WTC11 (cell line): Measurements from ENCODE around the gene GUCA2B.

Experiments used
- ARID4B ChIP-seq: sonication (generic); formaldehyde crosslinking; IDR thresholded peaks from 2 replicates; pipeline ENCODE4 v1.8.0; 2023; ENCODE audit warnings: missing genetic modification reagents, mild to moderate bottlenecking, borderline replicate concordance
- ATF6 ChIP-seq: sonication (generic); formaldehyde crosslinking; IDR thresholded peaks from 2 replicates; pipeline ENCODE4 v1.8.1; 2023; ENCODE audit warnings: mild to moderate bottlenecking, missing genetic modification reagents
- CREB1 ChIP-seq: sonication (generic); formaldehyde crosslinking; IDR thresholded peaks from 2 replicates; pipeline ENCODE4 v1.8.0; 2023; ENCODE audit warnings: mild to moderate bottlenecking, missing genetic modification reagents
- JUN ChIP-seq: sonication (generic); formaldehyde crosslinking; IDR thresholded peaks from 2 replicates; pipeline ENCODE4 v1.8.0; 2023; ENCODE audit warnings: mild to moderate bottlenecking, missing genetic modification reagents
- NR2C2 ChIP-seq: sonication (generic); formaldehyde crosslinking; IDR thresholded peaks from 2 replicates; pipeline ENCODE4 v1.8.0; 2022; ENCODE audit warnings: mild to moderate bottlenecking, missing genetic modification reagents
- NR3C1 ChIP-seq: sonication (generic); formaldehyde crosslinking; conservative IDR thresholded peaks from 2 replicates; pipeline ENCODE4 v1.8.1; 2023; ENCODE audit warnings: low read depth, mild to moderate bottlenecking, missing genetic modification reagents
- PRRX2 ChIP-seq: fragments of 250-450 bp; sonication (Bioruptor Pico); IDR thresholded peaks from 2 replicates; pipeline ENCODE4 v1.8.0; 2021; ENCODE audit warnings: mild to moderate bottlenecking
- TF ChIP-seq, protein P1 (sequence below): fragments of 200-600 bp; IDR thresholded peaks from 2 replicates; pipeline ENCODE4 v1.8.0; 2022; ENCODE audit warnings: antibody characterized with exemption
- TF ChIP-seq, protein P2 (sequence below): fragments of 250-450 bp; sonication (Bioruptor Pico); conservative IDR thresholded peaks from 2 replicates; pipeline ENCODE4 v1.9.0; 2021; ENCODE audit warnings: mild to moderate bottlenecking
- TF ChIP-seq, protein P3 (sequence below): sonication (generic); formaldehyde crosslinking; IDR thresholded peaks from 2 replicates; pipeline ENCODE4 v1.8.0; 2022; ENCODE audit warnings: missing genetic modification reagents
- TF ChIP-seq, protein P4 (sequence below): sonication (generic); formaldehyde crosslinking; conservative IDR thresholded peaks from 2 replicates; pipeline ENCODE4 v1.8.1; 2023; ENCODE audit warnings: mild to moderate bottlenecking, low read depth, missing genetic modification reagents, moderate library complexity

DNA sequence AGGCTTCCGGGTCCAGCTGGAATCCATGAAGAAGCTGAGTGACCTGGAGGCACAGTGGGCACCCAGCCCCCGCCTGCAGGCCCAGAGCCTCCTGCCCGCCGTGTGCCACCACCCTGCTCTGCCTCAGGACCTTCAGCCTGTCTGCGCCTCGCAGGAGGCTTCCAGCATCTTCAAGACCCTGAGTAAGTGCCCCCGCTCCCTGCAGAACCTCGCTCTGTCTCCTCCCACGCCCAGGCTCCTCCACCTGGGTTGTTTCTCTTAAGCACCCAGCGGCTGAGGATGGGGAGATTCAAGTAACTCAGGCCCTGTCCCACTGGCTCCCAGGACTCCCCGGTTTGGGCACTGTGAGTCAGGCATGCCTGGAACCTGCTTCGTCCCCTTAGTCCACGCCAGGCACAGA lies 1.5 kb downstream of the GUCA2B start:
- TF ChIP-seq, protein P1, sequence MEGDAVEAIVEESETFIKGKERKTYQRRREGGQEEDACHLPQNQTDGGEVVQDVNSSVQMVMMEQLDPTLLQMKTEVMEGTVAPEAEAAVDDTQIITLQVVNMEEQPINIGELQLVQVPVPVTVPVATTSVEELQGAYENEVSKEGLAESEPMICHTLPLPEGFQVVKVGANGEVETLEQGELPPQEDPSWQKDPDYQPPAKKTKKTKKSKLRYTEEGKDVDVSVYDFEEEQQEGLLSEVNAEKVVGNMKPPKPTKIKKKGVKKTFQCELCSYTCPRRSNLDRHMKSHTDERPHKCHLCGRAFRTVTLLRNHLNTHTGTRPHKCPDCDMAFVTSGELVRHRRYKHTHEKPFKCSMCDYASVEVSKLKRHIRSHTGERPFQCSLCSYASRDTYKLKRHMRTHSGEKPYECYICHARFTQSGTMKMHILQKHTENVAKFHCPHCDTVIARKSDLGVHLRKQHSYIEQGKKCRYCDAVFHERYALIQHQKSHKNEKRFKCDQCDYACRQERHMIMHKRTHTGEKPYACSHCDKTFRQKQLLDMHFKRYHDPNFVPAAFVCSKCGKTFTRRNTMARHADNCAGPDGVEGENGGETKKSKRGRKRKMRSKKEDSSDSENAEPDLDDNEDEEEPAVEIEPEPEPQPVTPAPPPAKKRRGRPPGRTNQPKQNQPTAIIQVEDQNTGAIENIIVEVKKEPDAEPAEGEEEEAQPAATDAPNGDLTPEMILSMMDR = no peak
- no peak for TF ChIP-seq ATF6 (CRISPR knock-in tag)
- TF ChIP-seq, protein P2, sequence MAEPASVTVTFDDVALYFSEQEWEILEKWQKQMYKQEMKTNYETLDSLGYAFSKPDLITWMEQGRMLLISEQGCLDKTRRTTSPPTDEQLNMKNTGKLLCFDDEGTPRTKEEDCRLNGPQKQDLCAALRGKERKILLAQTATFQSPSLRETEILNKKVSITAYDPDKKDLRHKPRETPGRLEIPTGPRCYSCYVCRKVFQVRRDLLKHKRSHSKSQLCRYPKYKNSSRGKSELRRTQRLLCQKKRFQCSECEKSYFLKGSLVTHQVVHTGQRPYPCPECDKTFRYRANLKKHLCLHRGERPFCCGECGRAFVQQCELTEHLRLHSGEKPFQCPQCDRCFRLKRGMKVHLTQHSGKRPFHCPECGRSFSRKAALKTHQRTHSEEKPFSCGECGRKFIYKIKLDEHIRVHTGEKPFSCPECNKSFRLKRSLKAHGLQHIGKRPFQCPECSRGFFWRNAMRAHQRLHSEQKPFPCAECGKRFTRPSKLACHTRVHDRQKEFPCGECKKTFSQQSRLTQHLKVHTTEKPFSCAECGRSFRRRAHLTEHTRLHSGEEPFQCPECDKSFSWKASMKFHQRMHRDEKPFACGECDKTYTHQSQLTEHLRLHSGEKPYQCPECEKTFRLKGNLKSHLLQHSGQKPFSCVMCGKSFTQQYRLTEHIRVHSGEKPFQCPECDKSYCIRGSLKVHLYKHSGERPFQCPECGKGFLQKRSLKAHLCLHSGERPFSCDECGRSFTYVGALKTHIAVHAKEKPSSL (CRISPR knock-in tag) = no peak
- TF ChIP-seq NR3C1 (CRISPR knock-in tag) = no peak
- no peak for TF ChIP-seq ARID4B
- no peak for TF ChIP-seq JUN
- TF ChIP-seq, protein P3, sequence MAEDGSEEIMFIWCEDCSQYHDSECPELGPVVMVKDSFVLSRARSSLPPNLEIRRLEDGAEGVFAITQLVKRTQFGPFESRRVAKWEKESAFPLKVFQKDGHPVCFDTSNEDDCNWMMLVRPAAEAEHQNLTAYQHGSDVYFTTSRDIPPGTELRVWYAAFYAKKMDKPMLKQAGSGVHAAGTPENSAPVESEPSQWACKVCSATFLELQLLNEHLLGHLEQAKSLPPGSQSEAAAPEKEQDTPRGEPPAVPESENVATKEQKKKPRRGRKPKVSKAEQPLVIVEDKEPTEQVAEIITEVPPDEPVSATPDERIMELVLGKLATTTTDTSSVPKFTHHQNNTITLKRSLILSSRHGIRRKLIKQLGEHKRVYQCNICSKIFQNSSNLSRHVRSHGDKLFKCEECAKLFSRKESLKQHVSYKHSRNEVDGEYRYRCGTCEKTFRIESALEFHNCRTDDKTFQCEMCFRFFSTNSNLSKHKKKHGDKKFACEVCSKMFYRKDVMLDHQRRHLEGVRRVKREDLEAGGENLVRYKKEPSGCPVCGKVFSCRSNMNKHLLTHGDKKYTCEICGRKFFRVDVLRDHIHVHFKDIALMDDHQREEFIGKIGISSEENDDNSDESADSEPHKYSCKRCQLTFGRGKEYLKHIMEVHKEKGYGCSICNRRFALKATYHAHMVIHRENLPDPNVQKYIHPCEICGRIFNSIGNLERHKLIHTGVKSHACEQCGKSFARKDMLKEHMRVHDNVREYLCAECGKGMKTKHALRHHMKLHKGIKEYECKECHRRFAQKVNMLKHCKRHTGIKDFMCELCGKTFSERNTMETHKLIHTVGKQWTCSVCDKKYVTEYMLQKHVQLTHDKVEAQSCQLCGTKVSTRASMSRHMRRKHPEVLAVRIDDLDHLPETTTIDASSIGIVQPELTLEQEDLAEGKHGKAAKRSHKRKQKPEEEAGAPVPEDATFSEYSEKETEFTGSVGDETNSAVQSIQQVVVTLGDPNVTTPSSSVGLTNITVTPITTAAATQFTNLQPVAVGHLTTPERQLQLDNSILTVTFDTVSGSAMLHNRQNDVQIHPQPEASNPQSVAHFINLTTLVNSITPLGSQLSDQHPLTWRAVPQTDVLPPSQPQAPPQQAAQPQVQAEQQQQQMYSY (CRISPR knock-in tag) = no peak
- TF ChIP-seq, protein P4, sequence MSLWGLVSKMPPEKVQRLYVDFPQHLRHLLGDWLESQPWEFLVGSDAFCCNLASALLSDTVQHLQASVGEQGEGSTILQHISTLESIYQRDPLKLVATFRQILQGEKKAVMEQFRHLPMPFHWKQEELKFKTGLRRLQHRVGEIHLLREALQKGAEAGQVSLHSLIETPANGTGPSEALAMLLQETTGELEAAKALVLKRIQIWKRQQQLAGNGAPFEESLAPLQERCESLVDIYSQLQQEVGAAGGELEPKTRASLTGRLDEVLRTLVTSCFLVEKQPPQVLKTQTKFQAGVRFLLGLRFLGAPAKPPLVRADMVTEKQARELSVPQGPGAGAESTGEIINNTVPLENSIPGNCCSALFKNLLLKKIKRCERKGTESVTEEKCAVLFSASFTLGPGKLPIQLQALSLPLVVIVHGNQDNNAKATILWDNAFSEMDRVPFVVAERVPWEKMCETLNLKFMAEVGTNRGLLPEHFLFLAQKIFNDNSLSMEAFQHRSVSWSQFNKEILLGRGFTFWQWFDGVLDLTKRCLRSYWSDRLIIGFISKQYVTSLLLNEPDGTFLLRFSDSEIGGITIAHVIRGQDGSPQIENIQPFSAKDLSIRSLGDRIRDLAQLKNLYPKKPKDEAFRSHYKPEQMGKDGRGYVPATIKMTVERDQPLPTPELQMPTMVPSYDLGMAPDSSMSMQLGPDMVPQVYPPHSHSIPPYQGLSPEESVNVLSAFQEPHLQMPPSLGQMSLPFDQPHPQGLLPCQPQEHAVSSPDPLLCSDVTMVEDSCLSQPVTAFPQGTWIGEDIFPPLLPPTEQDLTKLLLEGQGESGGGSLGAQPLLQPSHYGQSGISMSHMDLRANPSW (CRISPR knock-in tag) = no peak
- TF ChIP-seq CREB1 (CRISPR knock-in tag) = no peak
- TF ChIP-seq PRRX2 (CRISPR knock-in tag) = no peak
- TF ChIP-seq NR2C2 (CRISPR knock-in tag) = no peak
